Activated CD4-positive, alpha-beta T cell treated with anti-CD3 and anti-CD28 coated beads, Interleukin-2, amount 10 ng/mL, durations not matched to agents 7 days and 5 days (primary cell): ENCODE results near the gene ZNF580. TPM values are rescaled to one million over a fixed set of nuclear protein-coding genes. Genes with fewer than 3 reads are reported as not detected.

Experiments
- CTCF ChIA-PET: fragments of 350-600 bp; sonication (Branson Sonifier 250); formaldehyde crosslinking; loops from one replicate; lab custom pipeline; 2021; ENCODE audit warnings: antibody characterized with exemption; lab: Charles Lee
- POLR2A ChIA-PET: fragments of 350-600 bp; sonication (Branson Sonifier 250); formaldehyde crosslinking; loops from one replicate; lab custom pipeline; 2021; ENCODE audit warnings: antibody characterized with exemption; lab: Charles Lee
- DNase-seq: peaks from one replicate; pipeline ENCODE4 v3.0.0-alpha.2; 2020
- H3K27ac Mint-ChIP-seq: one replicate; pipeline ENCODE4 v1.8.0; 2021; ENCODE audit warnings: mild to moderate bottlenecking, moderate library complexity, mixed read lengths
- H3K27me3 Mint-ChIP-seq: one replicate; pipeline ENCODE4 v1.8.0; 2021; ENCODE audit warnings: mixed read lengths
- H3K36me3 Mint-ChIP-seq: one replicate; pipeline ENCODE4 v1.8.0; 2021; ENCODE audit warnings: low read depth, mixed read lengths
- H3K4me1 Mint-ChIP-seq: one replicate; pipeline ENCODE4 v1.8.0; 2021; ENCODE audit warnings: mixed read lengths
- H3K4me3 Mint-ChIP-seq: one replicate; pipeline ENCODE4 v1.8.0; 2021; ENCODE audit warnings: mild to moderate bottlenecking, moderate library complexity, mixed read lengths
- H3K9me3 Mint-ChIP-seq: one replicate; pipeline ENCODE4 v1.8.0; 2021; ENCODE audit warnings: mixed read lengths
- total RNA-seq, 2 experiments: library from RNA; stranded (reverse); gene quantifications; one replicate each; pipeline ENCODE4 v1.2.3, GENCODE V29; 2021

Gene ZNF580
- total RNA-seq, 2 experiments from 2014 or later, result 44.6 to 45.9 TPM

DNA sequence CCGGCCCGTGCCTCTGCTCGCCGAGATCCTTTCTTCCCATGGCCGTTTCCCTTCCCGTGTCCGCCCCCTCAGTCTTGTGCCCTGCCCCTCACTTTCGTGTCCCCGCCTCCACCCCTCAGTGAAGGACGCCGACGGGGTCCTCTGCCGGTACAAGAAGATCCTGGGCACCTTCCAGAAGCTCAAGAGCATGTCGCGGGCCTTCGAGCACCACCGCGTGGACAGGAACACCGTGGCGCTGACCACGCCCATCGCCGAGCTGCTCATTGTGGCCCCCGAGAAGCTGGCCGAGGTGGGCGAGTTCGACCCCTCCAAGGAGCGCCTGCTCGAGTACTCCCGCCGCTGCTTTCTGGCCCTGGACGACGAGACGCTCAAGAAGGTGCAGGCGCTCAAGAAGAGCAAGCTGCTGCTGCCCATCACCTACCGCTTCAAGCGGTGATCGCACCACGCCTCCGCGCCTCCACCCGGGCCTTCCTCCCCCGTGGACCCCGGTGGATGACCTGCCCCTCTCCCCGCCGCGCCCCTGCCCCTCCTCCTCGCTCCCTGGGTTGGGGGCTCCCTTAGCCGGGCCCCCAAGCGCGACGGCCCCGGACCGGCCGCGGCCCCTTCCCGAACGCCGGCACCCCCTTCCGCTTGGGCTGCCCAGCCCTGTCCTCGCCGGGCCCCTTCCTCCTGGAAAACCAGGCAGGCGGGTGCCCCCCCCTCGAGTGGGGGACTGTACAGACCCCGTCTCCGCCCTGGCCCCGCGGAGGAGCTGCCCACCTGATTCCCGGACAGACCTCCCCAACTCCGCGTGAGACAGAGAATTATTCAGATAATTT is 11.7 kb downstream of the ZNF580 start:
- H3K27me3 Mint-ChIP-seq, result no peaks in the 10 kb centered on the region
- H3K4me3 Mint-ChIP-seq, result peak overlapping the region; percentile 12
- no peaks in the 10 kb centered on the region for H3K9me3 Mint-ChIP-seq
- peaks cover 43% of the 10 kb centered on the region for H3K4me1 Mint-ChIP-seq
- no peak for DNase-seq
- ChIA-PET POLR2A (interaction anchor here (0.6 kb wide), 1 partner anchor 1451 kb away, joined by 3 read pairs; no protein-coding TSS in a partner anchor), CTCF (interaction anchor here (0.6 to 3.4 kb wide), 18 partner anchors 8 to 563 kb away, joined by 3 to 36 read pairs (median 4); partner anchors contain the start of genes ZNF580 and ZNF784)
- H3K36me3 Mint-ChIP-seq, result peaks cover 18% of the 10 kb centered on the region
- no peak overlapping the region for H3K27ac Mint-ChIP-seq

- Mint-ChIP-seq H3K36me3 (peaks cover 18% of the 10 kb centered on the region), H3K27ac (peak overlapping the region; percentile 99), H3K4me1 (peaks cover 45% of the 10 kb centered on the region), H3K9me3 (no peaks in the 10 kb centered on the region), H3K4me3 (peak overlapping the region; percentile 88), H3K27me3 (no peaks in the 10 kb centered on the region)
- CTCF ChIA-PET, result interaction anchor here (0.6 to 3.4 kb wide), 42 partner anchors 9 to 564 kb away, joined by 3 to 36 read pairs (median 5); partner anchors contain the start of genes FIZ1, TMEM238, ZNF580 and ZNF581
- DNase-seq, result peak; percentile 99
- POLR2A ChIA-PET, result interaction anchor here (0.7 to 1.1 kb wide), 3 partner anchors 18 to 1781 kb away, joined by 3 to 4 read pairs (median 3); no protein-coding TSS in a partner anchor
Observed at GRCh38 chr19:55653651-55654322, 13.0 kb downstream of the ZNF580 start.

DNA sequence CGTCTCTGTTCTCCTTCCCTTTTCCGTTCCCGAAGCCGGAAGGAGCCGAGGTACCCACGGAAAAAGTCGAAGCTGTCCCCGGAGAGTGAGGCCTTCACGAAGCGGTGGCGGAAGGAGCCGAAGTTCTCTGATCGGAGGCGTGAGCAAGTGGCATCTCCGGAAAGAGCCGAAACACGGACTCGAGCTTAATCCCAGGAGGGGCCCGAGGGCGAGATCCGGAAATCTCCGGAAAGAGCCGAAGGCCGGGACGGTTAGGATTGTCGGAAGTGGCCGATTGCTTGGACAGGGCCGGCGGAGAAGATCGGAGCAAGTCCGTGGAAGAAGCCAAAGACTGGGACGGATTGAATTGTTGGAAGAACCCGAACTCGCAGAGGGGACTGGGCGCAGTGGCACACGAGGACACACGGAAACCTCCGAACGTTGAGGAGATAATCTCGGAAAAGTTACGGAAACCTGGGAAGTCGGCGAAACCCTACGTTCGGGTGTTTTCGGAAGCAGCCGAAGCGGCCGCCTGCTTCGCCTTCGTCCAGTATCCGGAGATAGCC is 13.6 kb downstream of the ZNF580 start:
- H3K4me3 Mint-ChIP-seq, result peak overlapping the region; percentile 88

DNA sequence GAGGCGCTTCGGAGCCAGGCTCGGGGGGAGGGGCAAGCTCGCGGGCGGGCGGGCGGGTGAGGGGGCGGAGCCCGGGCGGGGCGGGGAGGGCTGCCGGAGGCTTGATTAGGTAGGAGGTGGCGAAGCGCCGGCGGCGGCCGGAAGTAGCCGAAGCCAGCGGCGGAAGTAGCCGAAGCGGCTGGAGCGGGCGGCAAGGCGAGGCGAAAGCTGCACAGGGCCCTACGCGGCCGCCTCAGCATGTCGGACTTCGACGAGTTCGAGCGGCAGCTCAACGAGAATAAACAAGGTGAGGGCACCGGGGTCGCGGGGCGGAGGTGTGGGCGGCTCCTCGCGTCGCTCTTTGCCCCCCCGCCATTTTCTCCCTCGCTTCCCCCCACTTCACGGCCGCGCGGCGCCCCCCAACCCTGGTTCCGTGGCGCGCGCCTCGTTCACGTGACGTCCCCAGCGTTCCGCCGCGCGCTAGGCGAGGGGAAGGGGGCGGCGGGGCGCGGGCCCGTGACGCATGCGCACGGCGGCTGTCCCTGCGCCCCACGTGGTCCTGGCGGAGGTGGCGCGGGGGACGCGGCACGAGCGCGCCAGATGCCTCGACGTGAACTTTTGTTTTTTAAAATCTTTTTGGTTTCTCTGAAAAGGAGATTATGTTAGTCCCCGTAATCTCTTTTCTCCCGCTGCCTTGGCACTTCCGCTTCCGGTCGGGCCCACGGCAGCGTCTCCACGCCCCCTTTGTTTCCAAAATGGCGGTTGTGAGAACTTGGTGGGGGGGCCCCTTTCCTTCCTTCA is 14.3 kb downstream of the ZNF580 start, which contains the start of gene U2AF2:
TSS of gene U2AF2 (plus strand) at position 168 of the 780 bp plus-strand sequence. CDS start at position 238, 70 bp downstream.
- POLR2A ChIA-PET, result interaction anchor here (0.7 to 1.1 kb wide), 2 partner anchors 17 to 400 kb away, joined by 3 to 4 read pairs; no protein-coding TSS in a partner anchor
- Mint-ChIP-seq H3K4me3 (peak within 1 kb of the TSS; percentile 88), H3K36me3 (peaks cover 25% of the 10 kb centered on the region), H3K27me3 (no peaks in the 10 kb centered on the region), H3K27ac (peak within 1 kb of the TSS; percentile 99), H3K9me3 (no peaks in the 10 kb centered on the region), H3K4me1 (peaks cover 44% of the 10 kb centered on the region)
- CTCF ChIA-PET, result interaction anchor here (0.6 to 3.4 kb wide), 25 partner anchors 9 to 495 kb away, joined by 3 to 36 read pairs (median 5); partner anchors contain the start of genes FIZ1, ZNF580, ZNF581 and ZNF784
- DNase-seq, result peak; percentile 95

More for the DNA sequence above, 13.6 kb downstream of the ZNF580 start:
- POLR2A ChIA-PET, result interaction anchor here (0.7 to 1.1 kb wide), 3 partner anchors 18 to 1781 kb away, joined by 3 to 4 read pairs (median 3); no protein-coding TSS in a partner anchor
- CTCF ChIA-PET, result interaction anchor here (0.6 to 3.4 kb wide), 26 partner anchors 9 to 494 kb away, joined by 3 to 36 read pairs (median 5); partner anchors contain the start of genes FIZ1, ZNF580, ZNF581 and ZNF784
- Mint-ChIP-seq H3K9me3 (no peaks in the 10 kb centered on the region), H3K36me3 (peaks cover 19% of the 10 kb centered on the region), H3K27ac (peak overlapping the region; percentile 99), H3K27me3 (no peaks in the 10 kb centered on the region), H3K4me1 (peaks cover 45% of the 10 kb centered on the region)
- DNase-seq, result peak; percentile 100

DNA sequence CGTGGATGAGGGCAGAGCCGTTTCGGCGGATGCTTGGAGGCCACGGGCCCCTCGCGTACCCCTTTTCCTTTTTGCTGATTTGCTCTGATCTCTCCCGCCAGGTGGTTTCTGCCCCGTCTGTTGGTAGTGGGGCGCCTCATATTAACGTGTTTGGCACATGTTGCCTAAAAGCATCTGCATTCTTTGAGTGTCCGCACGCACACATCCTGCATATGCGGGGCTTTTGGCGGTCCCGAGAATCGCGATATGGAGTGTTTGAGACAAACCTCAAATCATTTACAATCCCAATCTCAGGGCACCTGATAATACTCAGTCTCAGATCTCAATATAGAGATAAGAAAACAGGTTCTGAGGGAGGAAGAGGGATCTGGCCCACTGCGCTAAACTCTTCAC is 14.8 kb downstream of the ZNF580 start:
- peaks cover 39% of the 10 kb centered on the region for H3K4me1 Mint-ChIP-seq
- POLR2A ChIA-PET, result no interaction called here
- no peaks in the 10 kb centered on the region for H3K9me3 Mint-ChIP-seq
- H3K36me3 Mint-ChIP-seq, result peaks cover 24% of the 10 kb centered on the region
- H3K27ac Mint-ChIP-seq, result peak overlapping the region; percentile 99
- no peaks in the 10 kb centered on the region for H3K27me3 Mint-ChIP-seq
- no peak for DNase-seq
- peak overlapping the region; percentile 88 for H3K4me3 Mint-ChIP-seq
- CTCF ChIA-PET, result interaction anchor here (1.3 kb wide), 1 partner anchor 25 kb away, joined by 5 read pairs; no protein-coding TSS in a partner anchor

GRCh38 chr19:55656552-55656951 is 15.8 kb downstream of the ZNF580 start:
- no peak for DNase-seq
- POLR2A ChIA-PET, result no interaction called here
- peak overlapping the region; percentile 88 for H3K4me3 Mint-ChIP-seq
- H3K36me3 Mint-ChIP-seq, result peaks cover 26% of the 10 kb centered on the region
- no peaks in the 10 kb centered on the region for H3K9me3 Mint-ChIP-seq
- CTCF ChIA-PET, result interaction anchor here (1.0 to 1.5 kb wide), 5 partner anchors 9 to 26 kb away, joined by 3 to 5 read pairs (median 3); no protein-coding TSS in a partner anchor
- no peaks in the 10 kb centered on the region for H3K27me3 Mint-ChIP-seq
- H3K4me1 Mint-ChIP-seq, result peaks cover 37% of the 10 kb centered on the region
- H3K27ac Mint-ChIP-seq, result peak overlapping the region; percentile 99

GRCh38 chr19:55656988-55657747 is 16.4 kb downstream of the ZNF580 start:
- ChIA-PET CTCF (interaction anchor here (1.0 to 1.5 kb wide), 6 partner anchors 9 to 26 kb away, joined by 3 to 5 read pairs (median 3); no protein-coding TSS in a partner anchor), POLR2A (no interaction called here)
- Mint-ChIP-seq H3K4me1 (peaks cover 38% of the 10 kb centered on the region), H3K4me3 (peak overlapping the region; percentile 88), H3K27me3 (no peaks in the 10 kb centered on the region), H3K36me3 (peaks cover 31% of the 10 kb centered on the region), H3K9me3 (no peaks in the 10 kb centered on the region), H3K27ac (peak overlapping the region; percentile 71)
- no peak for DNase-seq

DNA sequence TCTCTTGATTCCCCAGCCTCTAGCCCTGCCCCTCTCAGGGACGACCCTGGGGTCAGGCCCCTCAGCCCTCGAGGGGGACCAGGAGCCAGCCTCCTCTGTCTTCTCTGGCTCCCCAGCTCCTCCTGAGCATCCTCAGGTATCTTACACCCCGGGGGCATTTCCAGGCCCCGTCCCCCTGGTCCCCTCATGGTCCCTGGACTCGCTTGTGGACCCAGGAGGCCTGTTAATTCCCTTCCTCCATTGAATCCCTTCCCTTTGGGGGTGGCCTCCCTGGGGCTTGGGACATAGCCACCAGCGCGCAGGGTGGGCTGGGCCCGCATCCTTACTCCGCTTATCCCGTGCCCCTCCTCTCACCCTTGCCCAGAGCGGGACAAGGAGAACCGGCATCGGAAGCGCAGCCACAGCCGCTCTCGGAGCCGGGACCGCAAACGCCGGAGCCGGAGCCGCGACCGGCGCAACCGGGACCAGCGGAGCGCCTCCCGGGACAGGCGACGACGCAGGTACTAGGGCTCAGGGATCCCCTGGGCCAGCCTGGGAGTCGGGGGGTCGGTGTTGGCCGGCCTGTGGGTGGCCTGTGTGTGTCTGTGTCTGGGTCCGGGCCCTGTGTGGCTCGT is 18.2 kb downstream of the ZNF580 start:
- ChIA-PET POLR2A (no interaction called here), CTCF (no interaction called here)
- Mint-ChIP-seq H3K9me3 (no peaks in the 10 kb centered on the region), H3K4me3 (no peak overlapping the region), H3K27me3 (no peaks in the 10 kb centered on the region), H3K36me3 (peaks cover 42% of the 10 kb centered on the region), H3K27ac (no peak overlapping the region), H3K4me1 (peaks cover 42% of the 10 kb centered on the region)
- DNase-seq, result no peak

- Mint-ChIP-seq H3K9me3 (no peaks in the 10 kb centered on the region), H3K27ac (no peak overlapping the region), H3K27me3 (no peaks in the 10 kb centered on the region), H3K4me1 (peaks cover 42% of the 10 kb centered on the region), H3K4me3 (no peak overlapping the region), H3K36me3 (peaks cover 50% of the 10 kb centered on the region)
- CTCF ChIA-PET, result no interaction called here
- no peak for DNase-seq
- POLR2A ChIA-PET, result no interaction called here
Observed at GRCh38 chr19:55659822-55660221, 19.0 kb downstream of the ZNF580 start.

- H3K4me1 Mint-ChIP-seq, result peaks cover 42% of the 10 kb centered on the region
- ChIA-PET CTCF (no interaction called here), POLR2A (no interaction called here)
- H3K27me3 Mint-ChIP-seq, result no peaks in the 10 kb centered on the region
- no peak for DNase-seq
- peaks cover 51% of the 10 kb centered on the region for H3K36me3 Mint-ChIP-seq
- no peaks in the 10 kb centered on the region for H3K9me3 Mint-ChIP-seq
- H3K4me3 Mint-ChIP-seq, result no peak overlapping the region
- no peak overlapping the region for H3K27ac Mint-ChIP-seq
Observed at GRCh38 chr19:55660404-55660803, 19.6 kb downstream of the ZNF580 start.

DNA sequence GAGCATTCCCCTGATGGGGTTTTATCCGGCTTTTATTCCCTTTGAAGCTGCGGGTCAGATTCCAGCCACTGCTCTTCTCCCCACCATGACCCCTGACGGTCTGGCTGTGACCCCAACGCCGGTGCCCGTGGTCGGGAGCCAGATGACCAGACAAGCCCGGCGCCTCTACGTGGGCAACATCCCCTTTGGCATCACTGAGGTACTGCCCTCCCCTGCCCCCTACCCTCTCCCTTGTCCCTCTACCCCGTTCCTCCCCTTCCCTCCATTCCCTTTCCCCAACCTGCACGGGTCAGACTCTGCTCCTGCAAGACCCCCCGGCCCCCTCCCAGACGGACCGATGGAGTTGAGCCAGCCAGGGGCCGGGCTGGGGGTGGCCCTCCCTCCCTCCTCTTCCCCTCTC is 20.2 kb downstream of the ZNF580 start:
- ChIA-PET POLR2A (no interaction called here), CTCF (no interaction called here)
- Mint-ChIP-seq H3K4me3 (no peak overlapping the region), H3K4me1 (peaks cover 38% of the 10 kb centered on the region), H3K27me3 (no peaks in the 10 kb centered on the region), H3K27ac (no peak overlapping the region), H3K9me3 (no peaks in the 10 kb centered on the region), H3K36me3 (peaks cover 49% of the 10 kb centered on the region)
- DNase-seq, result no peak
